GM23338 (cell line): Measurements from ENCODE around the gene HNF1A.
A peak's percentile ranks its signal among the peaks of the same experiment; 100 is the strongest.

Experiments
- CREB1 ChIP-seq: fragments of 250-450 bp; sonication (Bioruptor Pico); IDR thresholded peaks from 2 replicates; pipeline ENCODE4 v1.5.0; 2020; ENCODE audit warnings: low read depth, mild to moderate bottlenecking, moderate library complexity
- CTCF ChIP-seq, 2 experiments: fragments of 200-600 bp in 1 of 2; sonication (generic) in 1 of 2; conservative IDR thresholded peaks; 2 replicates each; pipeline versions ENCODE4 v1.5.1 to v1.6.1; 2016 to 2017; ENCODE audit warnings: antibody characterized with exemption in 2 of 2, low read depth in 2 of 2, mild to moderate bottlenecking in 2 of 2, moderate library complexity in 1 of 2
- ETS1 ChIP-seq: IDR thresholded peaks from 2 replicates; pipeline ENCODE4 v1.6.1; 2016; ENCODE audit warnings: antibody characterized with exemption
- EZH2 ChIP-seq: fragments of 200-600 bp; sonication (generic); IDR thresholded peaks from one replicate; pipeline ENCODE4 v1.8.0; 2017; ENCODE audit warnings: antibody characterized with exemption, mild to moderate bottlenecking, low read depth; ENCODE audit not compliant: unreplicated experiment
- EZH2phosphoT487 ChIP-seq: fragments of 200-600 bp; sonication (generic); IDR thresholded peaks from one replicate; pipeline ENCODE4 v1.8.1; 2018; ENCODE audit warnings: antibody characterized with exemption; ENCODE audit not compliant: unreplicated experiment
- JUNB ChIP-seq: IDR thresholded peaks from one replicate; pipeline ENCODE4 v1.6.1; 2016; ENCODE audit warnings: antibody characterized with exemption; ENCODE audit not compliant: unreplicated experiment
- NANOG ChIP-seq: IDR thresholded peaks from 2 replicates; pipeline ENCODE4 v1.6.1; 2016; ENCODE audit warnings: antibody characterized with exemption, borderline replicate concordance
- POLR2AphosphoS5 ChIP-seq: IDR thresholded peaks from 2 replicates; pipeline ENCODE4 v1.6.1; 2016; ENCODE audit warnings: antibody characterized with exemption, low read depth
- REST ChIP-seq: IDR thresholded peaks from one replicate; pipeline ENCODE4 v1.6.1; 2018; ENCODE audit warnings: antibody characterized with exemption; ENCODE audit not compliant: unreplicated experiment
- ZNF114 ChIP-seq: fragments of 250-450 bp; sonication (Bioruptor Pico); IDR thresholded peaks from 2 replicates; pipeline ENCODE4 v1.5.0; 2020; ENCODE audit warnings: mild to moderate bottlenecking, moderate library complexity

- TF ChIP-seq CTCF (conservative IDR thresholded peaks at IDR 0.05; ENCODE audit: low read depth in 2 of 2) (no peak), NANOG (no peak), ETS1 (peak; percentile 97), REST (no peak), EZH2 (no peak), CREB1 (CRISPR knock-in tag) (peak; percentile 98), POLR2AphosphoS5 (peak; percentile 79), ZNF114 (CRISPR knock-in tag) (no peak), EZH2phosphoT487 (no peak), JUNB (no peak)
Measured at GRCh38 chr12:121015825-121016766, 37.8 kb downstream of the HNF1A start, which contains the start of gene C12orf43.
